Smooth muscle cell (in vitro differentiated cells): ENCODE measurements around the gene ZNF319. TPM values are rescaled to one million over a fixed set of nuclear protein-coding genes. Genes with fewer than 3 reads are reported as not detected.

Experiments used
- DNase-seq: peaks from one replicate; lab custom pipeline; 2025; ENCODE audit not compliant: unreplicated experiment; lab: John Stamatoyannopoulos, UW
- H2AFZ ChIP-seq: fragments of 200-600 bp; sonication (generic); 2 replicates; pipeline ENCODE4 v1.6.0; 2016; ENCODE audit warnings: antibody characterized with exemption, low read depth, mild to moderate bottlenecking
- H3F3A ChIP-seq: fragments of 200-600 bp; sonication (generic); 2 replicates; pipeline ENCODE4 v1.6.0; 2017; ENCODE audit warnings: antibody characterized with exemption, low read depth
- H3K27ac ChIP-seq: fragments of 200-600 bp; sonication (generic); 2 replicates; pipeline ENCODE4 v1.5.1; 2016; ENCODE audit warnings: low read depth, mild to moderate bottlenecking
- H3K27me3 ChIP-seq: fragments of 200-600 bp; sonication (generic); 2 replicates; pipeline ENCODE4 v1.6.1; 2016; ENCODE audit warnings: low read depth, mild to moderate bottlenecking
- H3K36me3 ChIP-seq: fragments of 200-600 bp; sonication (generic); 2 replicates; pipeline ENCODE4 v1.5.1; 2016; ENCODE audit warnings: low read depth
- H3K4me1 ChIP-seq: fragments of 200-600 bp; sonication (generic); 2 replicates; pipeline ENCODE4 v1.5.1; 2016; ENCODE audit warnings: low read depth
- H3K4me2 ChIP-seq: fragments of 200-600 bp; sonication (generic); 2 replicates; pipeline ENCODE4 v1.6.0; 2016; ENCODE audit warnings: mild to moderate bottlenecking
- H3K4me3 ChIP-seq: fragments of 200-600 bp; sonication (generic); 2 replicates; pipeline ENCODE4 v1.5.1; 2016; ENCODE audit warnings: mild to moderate bottlenecking
- H3K79me2 ChIP-seq: fragments of 200-600 bp; sonication (generic); 2 replicates; pipeline ENCODE4 v1.6.0; 2016; ENCODE audit warnings: low read depth, mild to moderate bottlenecking
- H3K9ac ChIP-seq: fragments of 200-600 bp; sonication (generic); 2 replicates; pipeline ENCODE4 v1.6.0; 2016; ENCODE audit warnings: low read depth
- H3K9me3 ChIP-seq: fragments of 200-600 bp; sonication (generic); replicated peaks from 2 replicates; pipeline ENCODE4 v1.5.1; 2016; ENCODE audit warnings: low read depth
- H4K20me1 ChIP-seq: fragments of 200-600 bp; sonication (generic); 2 replicates; pipeline ENCODE4 v1.6.0; 2016; ENCODE audit warnings: low read depth
- WGBS: methylation state at CpG from one replicate; pipeline ENCODE4 v1.1.7; 2016; ENCODE audit warnings: low lambda C conversion rate; 5-methylcytosine and 5-hydroxymethylcytosine counted together
- polyA plus RNA-seq: library from polyadenylated mRNA; unstranded; fragments of >200 nt; fragmentation: Nextera tagmentation; extraction: Ambion mirVana; gene quantifications from 2 replicates; pipeline ENCODE4 v1.2.1, GENCODE V29; 2016
- total RNA-seq: library from RNA; depleted of rRNA; stranded (reverse); fragments of >200 nt; gene quantifications from 2 replicates; pipeline ENCODE4 v1.2.3, GENCODE V29; 2014
- TF ChIP-seq, protein P1 (sequence below): fragments of 200-600 bp; sonication (generic); IDR thresholded peaks from 2 replicates; pipeline ENCODE4 v1.5.1; 2017; ENCODE audit warnings: borderline replicate concordance, mild to moderate bottlenecking, antibody characterized with exemption; ENCODE audit not compliant: insufficient read depth, poor library complexity, severe bottlenecking

The ZNF319 gene
- total and polyA plus RNA-seq, 2 experiments from 2014 or later: 3.1 to 4.0 TPM

DNA sequence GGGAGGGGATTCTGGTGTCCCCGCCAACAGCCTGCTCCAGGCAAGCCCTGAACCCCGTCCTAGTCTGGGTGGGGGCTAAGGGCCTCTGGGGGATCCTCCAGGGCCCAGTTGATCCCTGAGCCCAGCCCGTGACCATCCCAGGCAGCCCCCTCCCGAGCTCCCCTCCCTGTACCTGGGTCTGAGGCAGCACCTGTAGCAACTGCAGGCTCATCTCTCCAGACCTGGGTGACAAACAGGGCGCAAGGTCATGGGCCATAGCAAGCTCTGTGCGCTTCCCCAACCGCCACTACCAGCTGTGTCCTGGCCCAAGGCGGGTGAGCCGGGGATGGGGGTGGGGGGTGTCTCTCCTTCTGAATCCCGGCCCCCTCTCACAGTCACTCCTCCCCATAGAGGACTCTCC is 40.2 kb downstream of the ZNF319 start:
- Histone ChIP-seq H3K36me3 (no peaks in the 10 kb centered on the region), H3K4me1 (no peaks in the 10 kb centered on the region), H3K9ac (no peak overlapping the region), H3K9me3 (no peaks in the 10 kb centered on the region), H3K4me2 (no peak overlapping the region), H3K27ac (no peak overlapping the region), H3F3A (no peaks in the 10 kb centered on the region), H3K79me2 (no peaks in the 10 kb centered on the region), H2AFZ (no peak overlapping the region), H3K4me3 (no peak overlapping the region), H3K27me3 (no peaks in the 10 kb centered on the region), H4K20me1 (no peaks in the 10 kb centered on the region)
- TF ChIP-seq, protein P1, sequence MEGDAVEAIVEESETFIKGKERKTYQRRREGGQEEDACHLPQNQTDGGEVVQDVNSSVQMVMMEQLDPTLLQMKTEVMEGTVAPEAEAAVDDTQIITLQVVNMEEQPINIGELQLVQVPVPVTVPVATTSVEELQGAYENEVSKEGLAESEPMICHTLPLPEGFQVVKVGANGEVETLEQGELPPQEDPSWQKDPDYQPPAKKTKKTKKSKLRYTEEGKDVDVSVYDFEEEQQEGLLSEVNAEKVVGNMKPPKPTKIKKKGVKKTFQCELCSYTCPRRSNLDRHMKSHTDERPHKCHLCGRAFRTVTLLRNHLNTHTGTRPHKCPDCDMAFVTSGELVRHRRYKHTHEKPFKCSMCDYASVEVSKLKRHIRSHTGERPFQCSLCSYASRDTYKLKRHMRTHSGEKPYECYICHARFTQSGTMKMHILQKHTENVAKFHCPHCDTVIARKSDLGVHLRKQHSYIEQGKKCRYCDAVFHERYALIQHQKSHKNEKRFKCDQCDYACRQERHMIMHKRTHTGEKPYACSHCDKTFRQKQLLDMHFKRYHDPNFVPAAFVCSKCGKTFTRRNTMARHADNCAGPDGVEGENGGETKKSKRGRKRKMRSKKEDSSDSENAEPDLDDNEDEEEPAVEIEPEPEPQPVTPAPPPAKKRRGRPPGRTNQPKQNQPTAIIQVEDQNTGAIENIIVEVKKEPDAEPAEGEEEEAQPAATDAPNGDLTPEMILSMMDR: no peak
- WGBS: 84% methylated on average over 10 of the region's 10 CpGs
- DNase-seq: no peak

DNA sequence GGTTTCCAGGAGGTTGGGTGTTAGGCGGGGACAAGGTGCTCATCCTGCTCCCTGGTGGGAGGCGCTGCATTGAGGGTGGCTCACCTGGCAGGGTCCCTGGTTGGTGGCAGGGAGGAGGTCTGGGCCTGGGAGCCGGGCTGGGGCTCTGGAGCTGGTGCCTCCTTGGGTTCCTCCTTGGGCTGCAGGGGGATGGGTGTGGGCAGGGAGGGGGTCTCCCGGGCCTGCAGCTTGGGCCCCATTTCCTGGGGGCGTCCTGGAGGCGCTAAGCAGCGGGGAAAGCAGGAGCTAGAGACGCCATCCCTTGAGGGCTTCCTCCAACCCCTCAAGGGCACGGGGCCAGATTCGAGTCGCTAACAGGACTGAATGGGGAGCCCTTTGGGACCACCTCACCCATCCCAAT is 40.7 kb downstream of the ZNF319 start:
- no peaks in the 10 kb centered on the region for H3K4me1 ChIP-seq
- no peaks in the 10 kb centered on the region for H3K9me3 ChIP-seq
- no peaks in the 10 kb centered on the region for H3K36me3 ChIP-seq
- no peak overlapping the region for H3K4me2 ChIP-seq
- H3K27me3 ChIP-seq: no peaks in the 10 kb centered on the region
- TF ChIP-seq, protein P1: no peak
- 89% methylated on average over 11 of the region's 11 CpGs for WGBS
- H3K4me3 ChIP-seq: no peak overlapping the region
- no peaks in the 10 kb centered on the region for H3K79me2 ChIP-seq
- no peak for DNase-seq
- H2AFZ ChIP-seq: no peak overlapping the region
- no peaks in the 10 kb centered on the region for H4K20me1 ChIP-seq
- H3K27ac ChIP-seq: no peak overlapping the region
- H3K9ac ChIP-seq: no peak overlapping the region
- no peaks in the 10 kb centered on the region for H3F3A ChIP-seq

DNA sequence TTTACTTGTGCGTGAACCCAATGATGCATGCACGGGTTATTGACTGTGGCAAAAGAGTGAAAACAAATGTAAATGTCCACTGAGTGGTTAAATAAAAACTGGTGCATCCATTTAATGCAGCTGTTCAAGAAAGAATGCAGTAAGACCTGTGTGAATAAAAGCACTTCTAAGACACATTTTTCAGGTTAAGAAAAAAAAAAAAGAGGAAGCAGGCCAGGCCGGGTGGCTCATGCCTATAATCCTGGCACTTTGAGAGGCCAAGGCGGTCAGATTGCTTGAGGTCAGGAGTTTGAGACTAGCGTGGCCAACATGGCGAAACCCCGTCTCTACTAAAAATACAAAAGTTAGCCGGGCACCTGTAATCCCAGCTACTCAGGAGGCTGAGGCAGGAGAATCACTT is 41.4 kb downstream of the ZNF319 start:
- no peaks in the 10 kb centered on the region for H3K4me1 ChIP-seq
- TF ChIP-seq, protein P1: no peak
- H3K4me3 ChIP-seq: no peak overlapping the region
- no peak for DNase-seq
- no peak overlapping the region for H2AFZ ChIP-seq
- H3K27me3 ChIP-seq: no peaks in the 10 kb centered on the region
- no peaks in the 10 kb centered on the region for H3K36me3 ChIP-seq
- no peak overlapping the region for H3K4me2 ChIP-seq
- no peak overlapping the region for H3K9ac ChIP-seq
- WGBS: 79% methylated on average over 8 of the region's 8 CpGs
- H3F3A ChIP-seq: no peaks in the 10 kb centered on the region
- no peaks in the 10 kb centered on the region for H4K20me1 ChIP-seq
- no peaks in the 10 kb centered on the region for H3K9me3 ChIP-seq
- no peak overlapping the region for H3K27ac ChIP-seq
- H3K79me2 ChIP-seq: no peaks in the 10 kb centered on the region

DNA sequence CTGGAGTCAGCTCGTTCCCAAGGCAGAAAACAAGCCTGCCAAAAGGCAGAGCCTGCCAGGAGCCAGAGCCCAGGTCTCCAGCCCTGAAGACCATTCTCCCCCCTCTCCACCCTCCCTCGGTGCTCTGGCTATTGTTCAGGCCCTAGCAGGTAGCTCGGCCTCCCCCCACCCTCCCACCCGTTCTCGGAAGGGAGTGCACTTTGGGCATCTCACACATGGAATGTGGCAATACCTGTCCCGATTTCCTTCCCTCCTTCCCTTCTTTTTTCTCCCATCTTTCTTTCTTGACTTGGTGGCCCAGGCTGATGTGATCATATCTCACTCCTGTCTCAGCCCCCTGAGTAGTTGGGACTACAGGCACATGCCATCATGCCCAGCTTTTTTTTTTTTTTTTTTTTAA is 41.9 kb downstream of the ZNF319 start:
- no peaks in the 10 kb centered on the region for H3F3A ChIP-seq
- WGBS: 90% methylated on average over 2 of the region's 6 CpGs
- H3K79me2 ChIP-seq: no peaks in the 10 kb centered on the region
- no peaks in the 10 kb centered on the region for H3K36me3 ChIP-seq
- TF ChIP-seq, protein P1: no peak
- no peak overlapping the region for H2AFZ ChIP-seq
- DNase-seq: no peak
- no peak overlapping the region for H3K4me3 ChIP-seq
- no peak overlapping the region for H3K4me2 ChIP-seq
- no peak overlapping the region for H3K9ac ChIP-seq
- H3K4me1 ChIP-seq: no peaks in the 10 kb centered on the region
- no peaks in the 10 kb centered on the region for H4K20me1 ChIP-seq
- no peaks in the 10 kb centered on the region for H3K9me3 ChIP-seq
- no peaks in the 10 kb centered on the region for H3K27me3 ChIP-seq
- no peak overlapping the region for H3K27ac ChIP-seq
